PC-3 (cell line): ENCODE results near the gene TMEM97. TPM values are rescaled to one million over a fixed set of nuclear protein-coding genes. Genes with fewer than 3 reads are reported as not detected.

ENCODE experiments used
- ATAC-seq: fragments of 200-7000 bp; cut with Tn5 transposase; 2 replicates; pipeline ENCODE4 v1.9.1; 2020; ENCODE audit warnings: mild to moderate bottlenecking, moderate library complexity
- BruUV-seq: library from RNA; stranded (reverse); fragments of 400-500 nt; replicated peaks from 2 replicates; lab custom pipeline; 2021; lab: Mats Ljungman, UMichigan
- CTCF ChIA-PET: fragments of 300-600 bp; sonication (Branson Sonifier 250); formaldehyde crosslinking; loops from one replicate; lab custom pipeline; 2022; ENCODE audit warnings: antibody characterized with exemption; lab: Charles Lee
- POLR2A ChIA-PET: fragments of 300-600 bp; sonication (Branson Sonifier 250); formaldehyde crosslinking; loops from one replicate; lab custom pipeline; 2022; ENCODE audit warnings: antibody characterized with exemption; ENCODE audit not compliant: unreplicated experiment; lab: Charles Lee
- DNase-seq: peaks from one replicate; pipeline ENCODE4 v3.0.0-alpha.2; 2015
- H2AFZ ChIP-seq: fragments of 300-600 bp; sonication (generic); 2 replicates; pipeline ENCODE4 v1.6.0; 2016; ENCODE audit warnings: antibody characterized with exemption, low read length
- H3F3A ChIP-seq: fragments of 300-600 bp; sonication (generic); one replicate; pipeline ENCODE4 v1.6.0; 2017; ENCODE audit warnings: antibody characterized with exemption, low read length, control low read depth, mild to moderate bottlenecking; ENCODE audit not compliant: unreplicated experiment
- H3K27ac ChIP-seq: fragments of 300-600 bp; sonication (generic); 2 replicates; pipeline ENCODE4 v1.5.1; 2016; ENCODE audit warnings: mild to moderate bottlenecking, low read length
- H3K27me3 ChIP-seq: fragments of 300-600 bp; sonication (generic); 2 replicates; pipeline ENCODE4 v1.6.1; 2016; ENCODE audit warnings: low read length, mixed read lengths
- H3K36me3 ChIP-seq: fragments of 300-600 bp; sonication (generic); 2 replicates; pipeline ENCODE4 v1.6.1; 2016; ENCODE audit warnings: low read depth, mixed run types, low read length, mixed read lengths
- H3K4me1 ChIP-seq: fragments of 300-600 bp; sonication (generic); 2 replicates; pipeline ENCODE4 v1.5.1; 2016; ENCODE audit warnings: low read length; ENCODE audit not compliant: insufficient read depth
- H3K4me2 ChIP-seq: fragments of 300-600 bp; sonication (generic); 2 replicates; pipeline ENCODE4 v1.6.0; 2016; ENCODE audit warnings: low read length
- H3K4me3 ChIP-seq: fragments of 300-600 bp; sonication (generic); 2 replicates; pipeline ENCODE4 v1.5.1; 2016; ENCODE audit warnings: mild to moderate bottlenecking, low read length, mixed read lengths
- H3K79me2 ChIP-seq: fragments of 300-600 bp; sonication (generic); 2 replicates; pipeline ENCODE4 v1.6.1; 2017; ENCODE audit warnings: low read length, mixed read lengths
- H3K9ac ChIP-seq: fragments of 300-600 bp; sonication (generic); 2 replicates; pipeline ENCODE4 v1.6.0; 2016; ENCODE audit warnings: mild to moderate bottlenecking, low read length
- H3K9me2 ChIP-seq: fragments of 300-600 bp; sonication (generic); replicated peaks from 2 replicates; pipeline ENCODE4 v1.6.1; 2016; ENCODE audit warnings: mixed run types, low read length, mixed read lengths
- H3K9me3 ChIP-seq: fragments of 300-600 bp; sonication (generic); 2 replicates; pipeline ENCODE4 v1.6.1; 2016; ENCODE audit warnings: low read length, mixed read lengths
- H4K20me1 ChIP-seq: fragments of 300-600 bp; sonication (generic); 2 replicates; pipeline ENCODE4 v1.6.1; 2016; ENCODE audit warnings: low read length, mixed read lengths
- EZH2 ChIP-seq: fragments of 300-600 bp; sonication (generic); IDR thresholded peaks from one replicate; pipeline ENCODE4 v1.6.1; 2017; ENCODE audit warnings: antibody characterized with exemption, mild to moderate bottlenecking, low read length; ENCODE audit not compliant: unreplicated experiment
- EZH2phosphoT487 ChIP-seq: fragments of 300-600 bp; sonication (generic); IDR thresholded peaks from 2 replicates; pipeline ENCODE4 v1.6.1; 2018; ENCODE audit warnings: mild to moderate bottlenecking, antibody characterized with exemption, low read length, borderline replicate concordance
- intact Hi-C: fragments of 100-400 bp; cut with micrococcal nuclease; formaldehyde crosslinking; loops from 2 replicates; pipeline ENCODE4 v1.9.0; 2023
- total RNA-seq: library from RNA; depleted of rRNA; stranded (reverse); fragments of >200 nt; gene quantifications from 2 replicates; pipeline ENCODE4 v1.2.3, GENCODE V29; 2014
- TF ChIP-seq, protein P1 (sequence below): fragments of 300-600 bp; sonication (generic); conservative IDR thresholded peaks from 2 replicates; pipeline ENCODE4 v1.5.1; 2017; ENCODE audit warnings: antibody characterized with exemption, low read depth, mild to moderate bottlenecking, low read length

The TMEM97 gene
- total RNA-seq, 1 experiment from 2014 or later = 40.5 TPM

DNA sequence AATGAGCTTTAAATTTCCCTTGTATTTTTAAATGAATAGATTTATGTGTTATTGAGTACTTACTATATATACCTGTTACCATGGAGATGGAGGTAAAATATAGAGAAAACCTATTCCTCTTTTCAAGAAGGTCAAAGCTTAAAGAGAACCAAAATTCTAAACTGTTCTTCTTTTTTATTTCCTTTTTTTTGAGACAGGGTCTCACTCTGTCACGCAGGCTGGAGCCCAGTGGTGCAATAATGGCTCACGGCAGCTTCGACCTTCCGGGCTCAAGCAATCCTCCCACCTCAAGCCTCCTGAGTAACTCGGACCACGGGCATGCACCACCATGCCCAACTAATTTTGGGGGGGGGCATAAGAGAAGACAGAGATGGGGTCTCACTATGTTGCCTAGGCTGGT is 25.0 kb upstream of the TMEM97 start:
- Histone ChIP-seq H3K4me1 (no peaks in the 10 kb centered on the region), H3K36me3 (no peaks in the 10 kb centered on the region), H3K27ac (no peak overlapping the region), H3K27me3 (no peaks in the 10 kb centered on the region), H3K9me2 (no peaks in the 10 kb centered on the region), H3F3A (no peaks in the 10 kb centered on the region), H4K20me1 (no peaks in the 10 kb centered on the region), H3K4me2 (no peak overlapping the region), H3K79me2 (no peaks in the 10 kb centered on the region), H3K9me3 (no peaks in the 10 kb centered on the region), H3K4me3 (no peak overlapping the region), H3K9ac (no peak overlapping the region), H2AFZ (no peak overlapping the region)
- CTCF ChIA-PET = no interaction called here
- TF ChIP-seq EZH2phosphoT487 (no peak), EZH2 (no peak)
- TF ChIP-seq, protein P1, sequence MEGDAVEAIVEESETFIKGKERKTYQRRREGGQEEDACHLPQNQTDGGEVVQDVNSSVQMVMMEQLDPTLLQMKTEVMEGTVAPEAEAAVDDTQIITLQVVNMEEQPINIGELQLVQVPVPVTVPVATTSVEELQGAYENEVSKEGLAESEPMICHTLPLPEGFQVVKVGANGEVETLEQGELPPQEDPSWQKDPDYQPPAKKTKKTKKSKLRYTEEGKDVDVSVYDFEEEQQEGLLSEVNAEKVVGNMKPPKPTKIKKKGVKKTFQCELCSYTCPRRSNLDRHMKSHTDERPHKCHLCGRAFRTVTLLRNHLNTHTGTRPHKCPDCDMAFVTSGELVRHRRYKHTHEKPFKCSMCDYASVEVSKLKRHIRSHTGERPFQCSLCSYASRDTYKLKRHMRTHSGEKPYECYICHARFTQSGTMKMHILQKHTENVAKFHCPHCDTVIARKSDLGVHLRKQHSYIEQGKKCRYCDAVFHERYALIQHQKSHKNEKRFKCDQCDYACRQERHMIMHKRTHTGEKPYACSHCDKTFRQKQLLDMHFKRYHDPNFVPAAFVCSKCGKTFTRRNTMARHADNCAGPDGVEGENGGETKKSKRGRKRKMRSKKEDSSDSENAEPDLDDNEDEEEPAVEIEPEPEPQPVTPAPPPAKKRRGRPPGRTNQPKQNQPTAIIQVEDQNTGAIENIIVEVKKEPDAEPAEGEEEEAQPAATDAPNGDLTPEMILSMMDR = no peak
- intact Hi-C loops = no loop called here
- DNase-seq = no peak
- no TSS peak for BruUV-seq
- POLR2A ChIA-PET = no interaction called here
- ATAC-seq = no peak

DNA sequence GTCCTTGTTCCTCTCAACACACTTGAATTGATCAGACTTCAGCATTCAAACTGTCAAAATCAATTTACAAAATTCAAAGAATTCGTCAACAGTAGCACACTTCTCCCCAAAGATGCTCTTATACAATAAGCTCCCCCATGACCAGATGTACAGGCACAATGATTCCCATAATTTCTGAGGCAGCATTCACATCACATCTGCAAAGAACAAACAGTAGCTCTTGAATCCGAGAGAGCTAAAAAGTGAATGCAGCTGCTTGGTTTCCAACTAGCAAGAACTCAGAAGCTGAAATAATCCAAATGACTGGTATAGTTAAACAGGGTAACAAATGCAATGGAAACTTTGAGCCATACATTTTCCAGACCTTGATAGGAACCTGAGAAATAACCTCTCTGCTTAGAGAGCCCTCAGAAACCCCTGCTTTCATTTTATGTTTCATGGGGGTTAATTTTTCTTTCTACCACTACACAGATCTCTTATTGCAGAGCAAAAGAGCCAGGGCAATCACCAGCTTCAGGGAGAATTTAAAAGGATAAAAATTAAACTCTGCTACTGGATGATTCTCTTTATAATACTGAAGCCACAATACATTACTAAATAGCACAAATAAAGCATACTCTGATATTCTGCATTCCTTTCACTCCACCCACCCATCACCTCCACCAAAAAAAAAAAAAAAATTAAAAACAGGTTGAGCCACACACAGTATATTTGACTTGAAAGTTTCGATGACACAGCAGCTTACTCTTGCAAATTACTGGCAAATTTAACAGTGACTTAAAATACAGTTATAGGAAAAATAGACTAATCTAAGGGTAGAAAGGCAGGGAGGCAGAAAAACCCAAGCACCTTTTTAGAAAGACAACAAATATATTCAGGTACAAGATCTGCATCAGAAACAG is 23.1 kb upstream of the TMEM97 start:
- CTCF ChIA-PET = no interaction called here
- POLR2A ChIA-PET = no interaction called here
- no peak overlapping the region for H3K27ac ChIP-seq
- intact Hi-C loops = no loop called here
- H3K9me3 ChIP-seq = no peaks in the 10 kb centered on the region
- H4K20me1 ChIP-seq = no peaks in the 10 kb centered on the region
- no peak overlapping the region for H2AFZ ChIP-seq
- no peaks in the 10 kb centered on the region for H3K9me2 ChIP-seq
- H3K4me2 ChIP-seq = no peak overlapping the region
- H3K79me2 ChIP-seq = no peaks in the 10 kb centered on the region
- H3K4me3 ChIP-seq = no peak overlapping the region
- H3K4me1 ChIP-seq = no peaks in the 10 kb centered on the region
- ATAC-seq (no peak), DNase-seq (no peak)
- no peak overlapping the region for H3K9ac ChIP-seq
- H3K36me3 ChIP-seq = no peaks in the 10 kb centered on the region
- TF ChIP-seq EZH2phosphoT487 (no peak), EZH2 (no peak)
- TF ChIP-seq, protein P1 = no peak
- BruUV-seq = no TSS peak
- no peaks in the 10 kb centered on the region for H3K27me3 ChIP-seq
- no peaks in the 10 kb centered on the region for H3F3A ChIP-seq

DNA sequence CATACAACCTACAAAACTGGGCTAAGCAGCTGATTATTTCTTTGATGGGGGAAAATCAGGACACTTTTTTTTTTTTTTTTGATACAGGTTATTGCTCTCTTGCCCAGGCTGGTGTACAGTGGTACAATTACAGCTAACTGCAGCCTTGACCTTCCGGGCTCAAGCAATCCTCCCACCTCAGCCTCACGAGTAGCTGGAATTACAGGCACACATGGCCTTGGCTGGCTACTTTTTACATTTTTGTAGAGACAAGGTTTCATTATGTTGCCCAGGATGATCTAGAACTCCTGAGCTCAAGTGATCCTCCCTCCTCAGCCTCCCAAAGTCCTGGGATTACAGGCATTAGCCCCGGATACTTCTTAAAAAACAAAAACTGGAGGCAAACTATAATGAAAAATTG is 20.6 kb upstream of the TMEM97 start:
- H3K9ac ChIP-seq = no peak overlapping the region
- no TSS peak for BruUV-seq
- no peaks in the 10 kb centered on the region for H3K9me2 ChIP-seq
- no peaks in the 10 kb centered on the region for H4K20me1 ChIP-seq
- intact Hi-C loops = no loop called here
- ATAC-seq (no peak), DNase-seq (no peak)
- no peaks in the 10 kb centered on the region for H3F3A ChIP-seq
- ChIA-PET POLR2A (no interaction called here), CTCF (interaction anchor here (0.6 to 0.7 kb wide), 2 partner anchors 67 to 370 kb away, joined by 3 to 8 read pairs; no protein-coding TSS in a partner anchor)
- TF ChIP-seq EZH2phosphoT487 (no peak), EZH2 (no peak)
- TF ChIP-seq, protein P1 = no peak
- H3K4me1 ChIP-seq = no peaks in the 10 kb centered on the region
- no peak overlapping the region for H3K27ac ChIP-seq
- H3K79me2 ChIP-seq = no peaks in the 10 kb centered on the region
- H3K4me2 ChIP-seq = no peak overlapping the region
- no peak overlapping the region for H2AFZ ChIP-seq
- H3K36me3 ChIP-seq = no peaks in the 10 kb centered on the region
- H3K4me3 ChIP-seq = no peak overlapping the region
- H3K27me3 ChIP-seq = no peaks in the 10 kb centered on the region
- no peaks in the 10 kb centered on the region for H3K9me3 ChIP-seq
